ENCODE measurements around the gene SNX25. TPM values are rescaled to one million over a fixed set of nuclear protein-coding genes. Genes with fewer than 3 reads are reported as not detected.

The SNX25 gene
- total and polyA plus RNA-seq, 2 experiments from 2014 or later: 6.9 to 25.0 TPM

GRCh38 chr4:185182239-185182638 lies 27.2 kb upstream of the SNX25 start (continued):
- TF ChIP-seq, protein P1, sequence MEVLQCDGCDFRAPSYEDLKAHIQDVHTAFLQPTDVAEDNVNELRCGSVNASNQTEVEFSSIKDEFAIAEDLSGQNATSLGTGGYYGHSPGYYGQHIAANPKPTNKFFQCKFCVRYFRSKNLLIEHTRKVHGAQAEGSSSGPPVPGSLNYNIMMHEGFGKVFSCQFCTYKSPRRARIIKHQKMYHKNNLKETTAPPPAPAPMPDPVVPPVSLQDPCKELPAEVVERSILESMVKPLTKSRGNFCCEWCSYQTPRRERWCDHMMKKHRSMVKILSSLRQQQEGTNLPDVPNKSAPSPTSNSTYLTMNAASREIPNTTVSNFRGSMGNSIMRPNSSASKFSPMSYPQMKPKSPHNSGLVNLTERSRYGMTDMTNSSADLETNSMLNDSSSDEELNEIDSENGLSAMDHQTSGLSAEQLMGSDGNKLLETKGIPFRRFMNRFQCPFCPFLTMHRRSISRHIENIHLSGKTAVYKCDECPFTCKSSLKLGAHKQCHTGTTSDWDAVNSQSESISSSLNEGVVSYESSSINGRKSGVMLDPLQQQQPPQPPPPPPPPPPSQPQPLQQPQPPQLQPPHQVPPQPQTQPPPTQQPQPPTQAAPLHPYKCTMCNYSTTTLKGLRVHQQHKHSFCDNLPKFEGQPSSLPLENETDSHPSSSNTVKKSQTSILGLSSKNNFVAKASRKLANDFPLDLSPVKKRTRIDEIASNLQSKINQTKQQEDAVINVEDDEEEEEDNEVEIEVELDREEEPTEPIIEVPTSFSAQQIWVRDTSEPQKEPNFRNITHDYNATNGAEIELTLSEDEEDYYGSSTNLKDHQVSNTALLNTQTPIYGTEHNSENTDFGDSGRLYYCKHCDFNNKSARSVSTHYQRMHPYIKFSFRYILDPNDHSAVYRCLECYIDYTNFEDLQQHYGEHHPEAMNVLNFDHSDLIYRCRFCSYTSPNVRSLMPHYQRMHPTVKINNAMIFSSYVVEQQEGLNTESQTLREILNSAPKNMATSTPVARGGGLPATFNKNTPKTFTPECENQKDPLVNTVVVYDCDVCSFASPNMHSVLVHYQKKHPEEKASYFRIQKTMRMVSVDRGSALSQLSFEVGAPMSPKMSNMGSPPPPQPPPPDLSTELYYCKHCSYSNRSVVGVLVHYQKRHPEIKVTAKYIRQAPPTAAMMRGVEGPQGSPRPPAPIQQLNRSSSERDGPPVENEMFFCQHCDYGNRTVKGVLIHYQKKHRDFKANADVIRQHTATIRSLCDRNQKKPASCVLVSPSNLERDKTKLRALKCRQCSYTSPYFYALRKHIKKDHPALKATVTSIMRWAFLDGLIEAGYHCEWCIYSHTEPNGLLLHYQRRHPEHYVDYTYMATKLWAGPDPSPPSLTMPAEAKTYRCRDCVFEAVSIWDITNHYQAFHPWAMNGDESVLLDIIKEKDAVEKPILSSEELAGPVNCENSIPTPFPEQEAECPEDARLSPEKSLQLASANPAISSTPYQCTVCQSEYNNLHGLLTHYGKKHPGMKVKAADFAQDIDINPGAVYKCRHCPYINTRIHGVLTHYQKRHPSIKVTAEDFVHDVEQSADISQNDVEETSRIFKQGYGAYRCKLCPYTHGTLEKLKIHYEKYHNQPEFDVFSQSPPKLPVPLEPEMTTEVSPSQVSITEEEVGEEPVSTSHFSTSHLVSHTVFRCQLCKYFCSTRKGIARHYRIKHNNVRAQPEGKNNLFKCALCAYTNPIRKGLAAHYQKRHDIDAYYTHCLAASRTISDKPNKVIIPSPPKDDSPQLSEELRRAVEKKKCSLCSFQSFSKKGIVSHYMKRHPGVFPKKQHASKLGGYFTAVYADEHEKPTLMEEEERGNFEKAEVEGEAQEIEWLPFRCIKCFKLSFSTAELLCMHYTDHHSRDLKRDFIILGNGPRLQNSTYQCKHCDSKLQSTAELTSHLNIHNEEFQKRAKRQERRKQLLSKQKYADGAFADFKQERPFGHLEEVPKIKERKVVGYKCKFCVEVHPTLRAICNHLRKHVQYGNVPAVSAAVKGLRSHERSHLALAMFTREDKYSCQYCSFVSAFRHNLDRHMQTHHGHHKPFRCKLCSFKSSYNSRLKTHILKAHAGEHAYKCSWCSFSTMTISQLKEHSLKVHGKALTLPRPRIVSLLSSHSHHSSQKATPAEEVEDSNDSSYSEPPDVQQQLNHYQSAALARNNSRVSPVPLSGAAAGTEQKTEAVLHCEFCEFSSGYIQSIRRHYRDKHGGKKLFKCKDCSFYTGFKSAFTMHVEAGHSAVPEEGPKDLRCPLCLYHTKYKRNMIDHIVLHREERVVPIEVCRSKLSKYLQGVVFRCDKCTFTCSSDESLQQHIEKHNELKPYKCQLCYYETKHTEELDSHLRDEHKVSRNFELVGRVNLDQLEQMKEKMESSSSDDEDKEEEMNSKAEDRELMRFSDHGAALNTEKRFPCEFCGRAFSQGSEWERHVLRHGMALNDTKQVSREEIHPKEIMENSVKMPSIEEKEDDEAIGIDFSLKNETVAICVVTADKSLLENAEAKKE (CRISPR knock-in tag; IDR thresholded peaks at IDR 0.05): no peak

- peak; percentile 87 for ATAC-seq
- Histone ChIP-seq H3K27me3 (ENCODE audit: insufficient read depth) (no peaks in the 10 kb centered on the region), H3F3A (replicated peaks; ENCODE audit: low read depth) (no peaks in the 10 kb centered on the region), H2AFZ (no peak overlapping the region), H3K79me2 (replicated peaks; ENCODE audit: insufficient read depth) (0 out of 2 replicates have a peak, but pooled peaks cover 9% of the 10 kb centered on the region), H3K27ac (ENCODE audit: low read depth) (peak overlapping the region; percentile 68), H3K9me2 (ENCODE audit: insufficient read depth) (no peaks in the 10 kb centered on the region), H3K4me2 (no peak overlapping the region), H3K36me3 (ENCODE audit: insufficient read depth) (no peaks in the 10 kb centered on the region), H4K20me1 (replicated peaks; ENCODE audit: insufficient read depth) (no peaks in the 10 kb centered on the region), H3K4me1 (ENCODE audit: insufficient read depth) (peaks cover 26% of the 10 kb centered on the region), H3K4me3 (no peak overlapping the region)
- Mint-ChIP-seq H3K4me1 (peaks cover 29% of the 10 kb centered on the region), H3K36me3 (ENCODE audit: low read depth) (peaks cover 4% of the 10 kb centered on the region), H3K27me3 (ENCODE audit: insufficient read depth, low read depth, poor library complexity) (peaks cover 3% of the 10 kb centered on the region), H3K9me3 (no peaks in the 10 kb centered on the region), H3K27ac (no peak overlapping the region), H3K4me3 (no peak overlapping the region)
- peak; percentile 93 for DNase-seq (ENCODE audit: low spot score)
- TF ChIP-seq ZNF331 (CRISPR knock-in tag; IDR thresholded peaks at IDR 0.05; ENCODE audit: low read depth): no peak
- TF ChIP-seq, protein P2, sequence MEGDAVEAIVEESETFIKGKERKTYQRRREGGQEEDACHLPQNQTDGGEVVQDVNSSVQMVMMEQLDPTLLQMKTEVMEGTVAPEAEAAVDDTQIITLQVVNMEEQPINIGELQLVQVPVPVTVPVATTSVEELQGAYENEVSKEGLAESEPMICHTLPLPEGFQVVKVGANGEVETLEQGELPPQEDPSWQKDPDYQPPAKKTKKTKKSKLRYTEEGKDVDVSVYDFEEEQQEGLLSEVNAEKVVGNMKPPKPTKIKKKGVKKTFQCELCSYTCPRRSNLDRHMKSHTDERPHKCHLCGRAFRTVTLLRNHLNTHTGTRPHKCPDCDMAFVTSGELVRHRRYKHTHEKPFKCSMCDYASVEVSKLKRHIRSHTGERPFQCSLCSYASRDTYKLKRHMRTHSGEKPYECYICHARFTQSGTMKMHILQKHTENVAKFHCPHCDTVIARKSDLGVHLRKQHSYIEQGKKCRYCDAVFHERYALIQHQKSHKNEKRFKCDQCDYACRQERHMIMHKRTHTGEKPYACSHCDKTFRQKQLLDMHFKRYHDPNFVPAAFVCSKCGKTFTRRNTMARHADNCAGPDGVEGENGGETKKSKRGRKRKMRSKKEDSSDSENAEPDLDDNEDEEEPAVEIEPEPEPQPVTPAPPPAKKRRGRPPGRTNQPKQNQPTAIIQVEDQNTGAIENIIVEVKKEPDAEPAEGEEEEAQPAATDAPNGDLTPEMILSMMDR (conservative IDR thresholded peaks at IDR 0.05; ENCODE audit: low read depth in 2 of 2): peak; percentile 83 to 98
These were observed 25.6 kb upstream of the SNX25 start for GRCh38 chr4:185183622-185184281.

All from GM23338 (cell line).